ENCODE measurements around the gene SLC6A18.

SLC6A18 gene

DNA sequence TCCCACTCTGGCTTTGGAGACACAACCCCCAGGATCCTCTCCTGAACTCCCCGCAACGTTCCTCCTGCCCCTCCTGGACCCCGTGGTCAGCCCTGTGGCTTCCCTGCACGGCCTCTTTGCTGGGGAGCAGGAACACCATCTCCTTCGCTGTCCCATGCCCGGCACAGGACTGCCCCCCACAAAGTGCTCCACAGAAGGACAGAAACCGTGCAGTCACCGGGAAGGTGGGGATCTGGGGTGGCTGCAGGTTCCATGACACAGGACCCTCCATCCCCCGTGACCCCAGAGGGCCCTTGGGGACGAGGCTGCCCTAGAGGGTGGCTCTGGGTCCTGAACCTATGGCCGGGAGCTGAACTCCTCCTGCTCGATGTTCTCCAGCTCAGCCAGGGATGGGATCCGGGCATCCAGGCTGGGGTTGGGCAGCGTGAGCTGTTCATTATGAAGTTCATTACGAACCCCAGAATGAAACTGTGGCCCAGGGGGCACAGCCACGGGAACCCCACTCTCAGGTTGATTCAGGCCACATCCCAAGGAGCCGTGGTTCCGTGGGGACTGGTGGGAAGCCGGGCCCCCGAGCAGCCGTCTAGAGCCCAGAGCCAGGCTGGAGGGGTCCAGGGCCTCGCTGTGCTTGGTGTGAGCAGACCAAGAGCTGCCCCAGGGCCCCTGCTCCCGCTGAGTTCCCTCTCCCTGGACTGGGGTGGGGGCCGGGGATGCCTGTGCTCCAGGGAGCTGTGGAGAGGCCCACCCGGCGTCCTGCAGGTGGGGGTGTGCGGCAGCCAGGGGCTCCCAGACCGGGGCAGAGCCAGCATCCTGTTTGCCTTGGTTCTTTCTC, 24.5 kb upstream of the SLC6A18 start:
- H3K9ac ChIP-seq (ENCODE audit: low read depth, low read length), result no peak overlapping the region
- no peak overlapping the region for H3K4me3 ChIP-seq (ENCODE audit: low read depth, low read length)
- no peaks in the 10 kb centered on the region for H3K36me3 ChIP-seq (ENCODE audit: control insufficient read depth, insufficient read depth, low read length)
- no peaks in the 10 kb centered on the region for H3K9me3 ChIP-seq (ENCODE audit: control insufficient read depth, insufficient read depth, low read length)
- no peaks in the 10 kb centered on the region for H3K27me3 ChIP-seq (ENCODE audit: control insufficient read depth, insufficient read depth, low read length)
- no peaks in the 10 kb centered on the region for H3K4me1 ChIP-seq (ENCODE audit: control insufficient read depth, insufficient read depth, low read length)

- Histone ChIP-seq H3K27me3 (ENCODE audit: control insufficient read depth, insufficient read depth, low read length) (no peaks in the 10 kb centered on the region), H3K9ac (ENCODE audit: low read depth, low read length) (no peak within 1 kb of the TSS)
These were observed 23.7 kb upstream of the SLC6A18 start, which contains the start of gene SLC6A19 for GRCh38 chr5:1201327-1202025. SLC6A19 (plus strand) TSS chr5:1201595; CDS start chr5:1201651, 56 bp downstream.

DNA sequence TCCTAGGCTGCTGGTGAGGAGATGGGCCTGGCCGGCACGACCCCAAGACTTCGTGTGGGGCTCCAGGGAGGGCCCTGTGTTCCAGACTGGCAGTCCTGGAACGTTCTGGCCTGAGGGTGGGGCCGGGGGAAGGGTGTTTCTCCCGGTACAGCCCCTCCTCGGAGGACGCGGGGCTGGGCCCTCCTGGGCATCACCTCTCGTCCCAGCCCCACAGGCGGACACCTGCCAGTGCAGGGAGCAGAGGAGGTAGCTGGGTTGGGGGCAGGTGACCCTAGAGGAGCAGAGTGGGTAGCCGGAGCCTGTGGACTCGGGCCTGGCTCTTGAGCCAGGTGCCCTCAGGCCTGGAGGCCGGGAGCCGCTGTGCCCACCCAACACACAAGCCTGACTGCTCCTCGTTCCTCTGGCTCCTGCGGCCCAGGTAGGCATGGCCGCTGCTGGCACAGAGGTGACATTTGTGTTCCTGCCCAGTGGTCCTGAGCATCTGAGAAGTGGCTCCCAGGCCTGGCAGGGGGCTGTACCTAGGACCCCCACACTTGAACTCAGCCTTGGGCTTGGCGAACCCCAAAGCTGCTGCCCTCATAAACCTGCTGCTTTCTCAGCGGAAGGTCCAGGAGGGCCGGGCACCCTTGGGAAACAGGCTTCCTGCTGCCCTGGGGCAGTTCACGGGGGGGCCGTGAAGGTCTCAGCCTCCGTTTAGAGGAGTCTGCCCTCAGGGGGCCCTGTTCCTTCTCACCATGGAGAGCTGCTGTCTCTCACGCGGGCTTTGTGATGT, 23.0 kb upstream of the SLC6A18 start:
- Histone ChIP-seq H3K36me3 (ENCODE audit: control insufficient read depth, insufficient read depth, low read length) (no peaks in the 10 kb centered on the region), H3K4me3 (ENCODE audit: low read depth, low read length) (no peak overlapping the region), H3K27me3 (ENCODE audit: control insufficient read depth, insufficient read depth, low read length) (no peaks in the 10 kb centered on the region), H3K9ac (ENCODE audit: low read depth, low read length) (no peak overlapping the region), H3K9me3 (ENCODE audit: control insufficient read depth, insufficient read depth, low read length) (no peaks in the 10 kb centered on the region), H3K4me1 (ENCODE audit: control insufficient read depth, insufficient read depth, low read length) (no peaks in the 10 kb centered on the region)

More at GRCh38 chr5:1201327-1202025, 23.7 kb upstream of the SLC6A18 start, which contains the start of gene SLC6A19:
- Histone ChIP-seq H3K4me1 (ENCODE audit: control insufficient read depth, insufficient read depth, low read length) (no peaks in the 10 kb centered on the region), H3K4me3 (ENCODE audit: low read depth, low read length) (no peak within 1 kb of the TSS), H3K36me3 (ENCODE audit: control insufficient read depth, insufficient read depth, low read length) (no peaks in the 10 kb centered on the region), H3K9me3 (ENCODE audit: control insufficient read depth, insufficient read depth, low read length) (no peaks in the 10 kb centered on the region)

DNA sequence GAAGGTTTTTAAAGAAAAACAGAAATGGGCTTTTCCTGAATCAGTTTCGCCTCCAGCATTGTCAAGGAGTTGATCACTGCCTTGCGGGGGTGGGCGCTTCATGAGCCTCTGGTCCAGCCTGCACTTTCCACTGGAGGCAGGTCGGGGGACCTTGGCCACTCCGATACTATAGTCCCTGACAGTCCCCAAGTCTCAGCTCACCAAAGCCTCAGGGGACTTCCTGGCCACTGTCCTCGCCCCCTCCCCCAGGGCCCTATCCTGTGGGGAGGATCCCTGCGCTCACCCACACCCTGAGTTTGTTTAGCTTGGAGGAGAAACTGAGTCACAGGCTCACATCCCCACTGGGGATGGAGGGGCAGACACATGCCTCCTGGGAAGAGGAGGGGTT, 22.4 kb upstream of the SLC6A18 start:
- Histone ChIP-seq H3K4me1 (ENCODE audit: control insufficient read depth, insufficient read depth, low read length) (no peaks in the 10 kb centered on the region), H3K9ac (ENCODE audit: low read depth, low read length) (no peak overlapping the region), H3K9me3 (ENCODE audit: control insufficient read depth, insufficient read depth, low read length) (no peaks in the 10 kb centered on the region), H3K4me3 (ENCODE audit: low read depth, low read length) (no peak overlapping the region), H3K36me3 (ENCODE audit: control insufficient read depth, insufficient read depth, low read length) (no peaks in the 10 kb centered on the region), H3K27me3 (ENCODE audit: control insufficient read depth, insufficient read depth, low read length) (no peaks in the 10 kb centered on the region)

DNA sequence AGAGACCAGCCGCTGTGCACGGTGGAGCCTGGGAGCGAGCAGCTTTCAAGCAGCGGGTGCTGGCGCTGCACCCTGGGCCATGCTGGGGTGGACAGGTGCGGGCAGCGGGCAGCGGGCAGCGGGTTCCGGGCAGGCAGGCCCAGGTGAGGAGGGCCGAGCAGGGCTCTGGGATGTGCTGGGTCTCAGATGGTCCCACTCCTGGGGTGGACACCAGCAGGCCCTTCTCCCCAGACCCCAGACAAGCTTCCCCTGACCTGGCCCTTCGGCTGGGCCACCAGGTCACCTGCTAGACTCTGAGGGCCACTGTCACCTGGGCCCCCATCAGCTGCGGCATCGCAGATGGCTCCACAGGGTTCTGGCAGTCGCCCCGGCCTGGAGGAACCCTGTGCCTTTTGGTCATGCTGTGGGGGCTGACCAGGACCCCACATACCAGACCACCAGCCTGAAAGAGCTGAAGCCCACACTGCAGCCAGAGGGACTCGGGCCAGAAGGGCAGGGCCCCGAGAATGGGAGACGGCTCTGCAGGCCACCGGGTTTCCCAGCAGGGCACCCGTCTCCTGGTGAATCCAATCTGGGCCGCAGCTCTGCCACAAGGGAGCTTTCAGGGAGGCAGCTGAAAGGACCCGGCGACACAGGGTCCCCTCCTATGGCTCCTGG, 21.7 kb upstream of the SLC6A18 start:
- Histone ChIP-seq H3K36me3 (ENCODE audit: control insufficient read depth, insufficient read depth, low read length) (no peaks in the 10 kb centered on the region), H3K9ac (ENCODE audit: low read depth, low read length) (no peak overlapping the region), H3K4me1 (ENCODE audit: control insufficient read depth, insufficient read depth, low read length) (no peaks in the 10 kb centered on the region), H3K27me3 (ENCODE audit: control insufficient read depth, insufficient read depth, low read length) (no peaks in the 10 kb centered on the region), H3K9me3 (ENCODE audit: control insufficient read depth, insufficient read depth, low read length) (no peaks in the 10 kb centered on the region), H3K4me3 (ENCODE audit: low read depth, low read length) (no peak overlapping the region)

DNA sequence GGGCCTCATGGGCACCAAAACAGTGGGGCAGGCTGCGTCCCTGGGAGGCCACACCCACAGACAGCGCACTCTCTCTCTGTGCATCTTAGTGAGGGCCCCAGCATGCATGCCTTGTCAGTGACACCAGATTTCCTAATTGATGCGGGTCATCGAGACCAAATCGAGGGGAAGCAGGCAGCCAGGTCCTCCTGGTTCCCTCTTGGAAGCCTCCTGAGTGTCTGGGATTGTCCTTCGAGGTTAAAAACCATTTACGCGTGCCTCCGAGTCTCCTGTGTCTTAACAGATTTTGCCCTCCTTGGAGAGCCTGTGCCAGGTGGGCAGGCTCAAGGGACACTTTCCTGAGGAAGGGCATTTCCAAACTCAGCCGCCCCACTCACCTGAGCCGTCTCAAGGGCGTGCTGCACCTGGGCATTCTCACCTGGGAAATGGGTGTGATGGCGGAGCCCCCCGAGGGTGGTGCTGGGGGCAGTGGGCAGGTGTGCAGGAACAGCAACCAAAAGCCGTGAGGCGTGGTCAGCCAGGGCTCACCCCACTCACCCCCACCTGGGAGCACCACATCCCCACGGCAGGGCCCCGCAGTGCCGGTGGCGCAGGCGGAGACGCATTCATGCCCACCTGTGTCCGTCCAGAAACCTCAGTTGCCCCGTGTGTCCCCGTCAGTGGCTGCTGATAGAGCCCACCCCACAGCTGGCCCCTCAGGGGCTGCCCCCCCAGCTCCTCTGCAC, 21.1 kb upstream of the SLC6A18 start:
- no peak overlapping the region for H3K4me3 ChIP-seq (ENCODE audit: low read depth, low read length)
- H3K9ac ChIP-seq (ENCODE audit: low read depth, low read length), result no peak overlapping the region
- H3K9me3 ChIP-seq (ENCODE audit: control insufficient read depth, insufficient read depth, low read length), result no peaks in the 10 kb centered on the region
- H3K4me1 ChIP-seq (ENCODE audit: control insufficient read depth, insufficient read depth, low read length), result no peaks in the 10 kb centered on the region
- H3K27me3 ChIP-seq (ENCODE audit: control insufficient read depth, insufficient read depth, low read length), result no peaks in the 10 kb centered on the region
- no peaks in the 10 kb centered on the region for H3K36me3 ChIP-seq (ENCODE audit: control insufficient read depth, insufficient read depth, low read length)

GRCh38 chr5:1204693-1205242, 20.4 kb upstream of the SLC6A18 start:
- H3K9ac ChIP-seq (ENCODE audit: low read depth, low read length), result no peak overlapping the region
- no peaks in the 10 kb centered on the region for H3K9me3 ChIP-seq (ENCODE audit: control insufficient read depth, insufficient read depth, low read length)
- no peak overlapping the region for H3K4me3 ChIP-seq (ENCODE audit: low read depth, low read length)
- no peaks in the 10 kb centered on the region for H3K36me3 ChIP-seq (ENCODE audit: control insufficient read depth, insufficient read depth, low read length)
- no peaks in the 10 kb centered on the region for H3K27me3 ChIP-seq (ENCODE audit: control insufficient read depth, insufficient read depth, low read length)
- H3K4me1 ChIP-seq (ENCODE audit: control insufficient read depth, insufficient read depth, low read length), result no peaks in the 10 kb centered on the region

DNA sequence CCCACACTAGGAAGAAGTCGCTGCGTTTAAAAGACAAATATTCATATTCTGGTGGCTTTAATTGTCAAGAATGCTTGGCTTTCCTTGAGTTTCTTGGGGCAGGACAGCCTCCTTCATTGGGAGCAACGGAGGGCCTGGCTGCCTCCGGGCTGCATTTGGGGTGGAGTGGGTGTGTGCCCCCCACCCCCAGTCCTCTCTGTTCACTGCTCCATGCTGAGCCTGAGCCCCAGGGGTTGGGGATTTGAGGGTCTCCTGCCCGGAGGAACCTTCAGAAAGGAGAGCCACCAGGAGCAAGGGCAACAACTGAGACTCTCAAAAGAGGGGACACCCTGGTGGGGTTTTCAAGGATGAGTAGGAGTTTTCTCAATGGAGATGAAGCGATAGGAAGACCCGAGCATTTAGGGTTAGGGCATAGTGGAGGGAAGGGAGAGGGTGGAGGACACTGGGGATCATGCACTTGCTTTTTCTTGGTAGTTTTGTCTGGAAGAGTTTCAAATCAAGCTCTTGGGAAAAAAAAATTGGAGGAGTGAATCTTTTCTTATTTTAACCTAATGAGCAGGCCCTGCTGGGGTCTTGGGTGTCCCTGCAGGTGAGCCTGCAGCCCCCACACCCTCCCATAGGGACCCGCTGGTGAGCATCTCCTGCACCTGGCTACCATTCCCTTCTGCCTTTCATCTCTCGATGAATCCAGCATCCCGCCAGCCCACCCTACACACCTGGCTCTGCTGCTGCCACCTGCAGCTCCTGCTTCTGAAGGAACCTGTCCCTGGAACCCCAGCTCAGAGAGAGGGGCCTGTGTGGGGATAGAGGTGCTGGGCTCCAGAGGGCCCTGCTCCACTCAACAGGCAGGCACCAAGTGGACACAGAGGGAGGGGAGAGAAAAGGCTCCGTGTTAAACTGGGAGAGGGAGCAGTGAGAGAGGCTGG, 19.7 kb upstream of the SLC6A18 start:
- Histone ChIP-seq H3K9ac (ENCODE audit: low read depth, low read length) (no peak overlapping the region), H3K9me3 (ENCODE audit: control insufficient read depth, insufficient read depth, low read length) (no peaks in the 10 kb centered on the region), H3K4me3 (ENCODE audit: low read depth, low read length) (no peak overlapping the region), H3K4me1 (ENCODE audit: control insufficient read depth, insufficient read depth, low read length) (no peaks in the 10 kb centered on the region), H3K36me3 (ENCODE audit: control insufficient read depth, insufficient read depth, low read length) (no peaks in the 10 kb centered on the region), H3K27me3 (ENCODE audit: control insufficient read depth, insufficient read depth, low read length) (no peaks in the 10 kb centered on the region)

- H3K4me3 ChIP-seq (ENCODE audit: low read depth, low read length), result no peak overlapping the region
- H3K4me1 ChIP-seq (ENCODE audit: control insufficient read depth, insufficient read depth, low read length), result no peaks in the 10 kb centered on the region
- no peaks in the 10 kb centered on the region for H3K9me3 ChIP-seq (ENCODE audit: control insufficient read depth, insufficient read depth, low read length)
- H3K36me3 ChIP-seq (ENCODE audit: control insufficient read depth, insufficient read depth, low read length), result no peaks in the 10 kb centered on the region
- H3K27me3 ChIP-seq (ENCODE audit: control insufficient read depth, insufficient read depth, low read length), result no peaks in the 10 kb centered on the region
- H3K9ac ChIP-seq (ENCODE audit: low read depth, low read length), result no peak overlapping the region
These were observed 18.4 kb upstream of the SLC6A18 start for GRCh38 chr5:1206521-1207412.
